ENCODE results near the gene ZMYND15.

DNA sequence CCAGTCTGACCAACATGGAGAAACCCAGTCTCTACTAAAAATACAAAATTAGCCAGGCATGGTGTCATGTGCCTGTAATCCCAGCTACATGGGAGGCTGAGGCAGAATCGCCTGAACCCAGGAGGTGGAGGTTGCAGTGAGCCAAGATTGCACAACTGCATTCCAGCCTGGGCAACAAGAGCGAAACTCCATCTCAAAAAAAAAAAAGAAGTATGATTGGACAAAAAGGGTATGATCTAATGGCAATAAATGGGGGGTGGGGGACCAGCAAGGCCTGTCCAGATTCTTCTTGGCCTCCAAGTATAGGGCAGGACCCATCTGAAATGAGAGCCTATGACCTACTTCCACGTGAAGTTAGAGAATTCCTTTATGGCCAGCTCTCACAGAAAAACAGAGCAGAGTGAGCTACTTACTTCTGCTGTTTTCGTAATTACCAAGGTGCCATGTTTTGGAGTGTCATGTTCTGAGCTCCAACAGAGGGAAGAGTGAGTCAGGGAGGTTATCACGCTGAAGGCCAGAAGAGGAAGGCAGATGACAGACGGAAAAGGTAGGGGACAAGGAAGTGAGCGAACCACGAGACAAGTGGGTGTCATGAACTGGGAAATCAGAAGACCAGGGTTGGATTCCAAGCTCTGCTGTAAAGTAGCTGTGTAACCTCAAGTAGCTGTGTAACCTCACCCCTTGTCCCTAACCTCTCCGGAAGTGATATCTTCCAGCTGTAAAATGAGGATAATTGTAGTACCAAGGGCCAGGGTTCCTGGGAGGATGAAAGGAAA is 3.6 kb upstream of the ZMYND15 start:
- TF ChIP-seq, protein P1, sequence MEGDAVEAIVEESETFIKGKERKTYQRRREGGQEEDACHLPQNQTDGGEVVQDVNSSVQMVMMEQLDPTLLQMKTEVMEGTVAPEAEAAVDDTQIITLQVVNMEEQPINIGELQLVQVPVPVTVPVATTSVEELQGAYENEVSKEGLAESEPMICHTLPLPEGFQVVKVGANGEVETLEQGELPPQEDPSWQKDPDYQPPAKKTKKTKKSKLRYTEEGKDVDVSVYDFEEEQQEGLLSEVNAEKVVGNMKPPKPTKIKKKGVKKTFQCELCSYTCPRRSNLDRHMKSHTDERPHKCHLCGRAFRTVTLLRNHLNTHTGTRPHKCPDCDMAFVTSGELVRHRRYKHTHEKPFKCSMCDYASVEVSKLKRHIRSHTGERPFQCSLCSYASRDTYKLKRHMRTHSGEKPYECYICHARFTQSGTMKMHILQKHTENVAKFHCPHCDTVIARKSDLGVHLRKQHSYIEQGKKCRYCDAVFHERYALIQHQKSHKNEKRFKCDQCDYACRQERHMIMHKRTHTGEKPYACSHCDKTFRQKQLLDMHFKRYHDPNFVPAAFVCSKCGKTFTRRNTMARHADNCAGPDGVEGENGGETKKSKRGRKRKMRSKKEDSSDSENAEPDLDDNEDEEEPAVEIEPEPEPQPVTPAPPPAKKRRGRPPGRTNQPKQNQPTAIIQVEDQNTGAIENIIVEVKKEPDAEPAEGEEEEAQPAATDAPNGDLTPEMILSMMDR (IDR thresholded peaks at IDR 0.05): no peak
- TF ChIP-seq POLR2A (IDR thresholded peaks at IDR 0.05) (no peak), POLR2AphosphoS5 (IDR thresholded peaks at IDR 0.05) (no peak)

Data from prostate gland (tissue), 2 donors.